HG03378 (cell line): ENCODE results near the gene NAMPT.
"Not testable (repeated sequence)": the region's sequence is repeated elsewhere in the genome, so short reads cannot be mapped to it uniquely, and the experiment has no call there.

ENCODE experiments used
- ATAC-seq: cut with Tn5 transposase; IDR thresholded peaks from one replicate; pipeline ENCODE4 v1.9.1; 2021; ENCODE audit warnings: mild to moderate bottlenecking, moderate library complexity; ENCODE audit not compliant: unreplicated experiment

NAMPT gene

GRCh38 chr7:106305732-106306131, 20.9 kb upstream of the NAMPT start:
- ATAC-seq = no peak

DNA sequence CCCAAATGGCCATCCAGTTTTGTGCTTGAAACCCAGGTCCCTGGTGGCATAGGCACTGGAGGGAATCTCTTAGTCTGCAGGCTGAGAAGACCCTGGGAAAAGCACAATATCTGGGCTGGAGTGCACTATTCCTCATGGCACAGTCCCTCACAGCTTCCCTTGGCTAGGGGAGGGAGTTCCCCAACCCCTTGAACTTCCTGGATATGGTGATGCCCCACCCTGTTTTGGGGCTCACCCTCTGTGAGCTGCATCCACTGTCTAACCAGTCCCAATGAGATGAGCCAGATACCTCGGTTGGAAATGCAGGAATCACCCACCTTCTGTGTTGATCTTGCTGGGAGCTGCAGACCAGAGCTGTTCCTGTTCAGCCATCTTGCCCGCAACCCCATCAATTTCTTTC, 19.8 kb upstream of the NAMPT start:
- ATAC-seq = no peak

- not testable (repeated sequence) for ATAC-seq
Measured at GRCh38 chr7:106298631-106299030, 13.8 kb upstream of the NAMPT start.

DNA sequence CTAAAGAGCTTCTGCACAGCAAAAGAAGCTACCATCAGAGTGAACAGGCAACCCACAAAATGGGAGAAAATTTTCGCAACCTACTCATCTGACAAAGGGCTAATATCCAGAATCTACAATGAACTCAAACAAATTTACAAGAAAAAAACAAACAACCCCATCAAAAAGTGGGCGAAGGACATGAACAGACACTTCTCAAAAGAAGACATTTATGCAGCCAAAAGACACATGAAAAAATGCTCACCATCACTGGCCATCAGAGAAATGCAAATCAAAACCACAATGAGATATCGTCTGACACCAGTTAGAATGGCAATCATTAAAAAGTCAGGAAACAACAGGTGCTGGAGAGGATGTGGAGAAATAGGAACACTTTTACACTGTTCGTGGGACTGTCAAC, 13.4 kb upstream of the NAMPT start:
- not testable (repeated sequence) for ATAC-seq

GRCh38 chr7:106294334-106294733, 9.6 kb upstream of the NAMPT start:
- ATAC-seq = no peak

DNA sequence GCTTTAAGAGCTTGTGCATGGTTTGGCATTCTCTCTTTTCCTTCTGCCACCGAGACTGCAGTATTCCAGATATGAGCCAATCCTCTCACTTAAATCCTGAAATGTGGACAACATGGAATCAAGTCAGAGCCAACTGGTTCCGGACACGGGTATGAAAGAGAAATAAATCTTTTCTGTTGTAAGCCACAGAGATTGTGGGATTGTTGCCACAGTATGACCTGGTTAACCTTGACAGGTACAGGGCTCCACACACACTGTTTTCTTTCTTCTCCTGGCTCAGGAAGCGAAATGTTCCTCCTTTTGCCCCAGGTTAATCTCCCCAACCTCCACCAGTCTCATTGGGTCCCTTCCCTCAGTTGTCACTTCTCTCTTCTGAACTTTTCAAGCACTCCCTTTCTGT, 6.5 kb upstream of the NAMPT start:
- no peak for ATAC-seq

DNA sequence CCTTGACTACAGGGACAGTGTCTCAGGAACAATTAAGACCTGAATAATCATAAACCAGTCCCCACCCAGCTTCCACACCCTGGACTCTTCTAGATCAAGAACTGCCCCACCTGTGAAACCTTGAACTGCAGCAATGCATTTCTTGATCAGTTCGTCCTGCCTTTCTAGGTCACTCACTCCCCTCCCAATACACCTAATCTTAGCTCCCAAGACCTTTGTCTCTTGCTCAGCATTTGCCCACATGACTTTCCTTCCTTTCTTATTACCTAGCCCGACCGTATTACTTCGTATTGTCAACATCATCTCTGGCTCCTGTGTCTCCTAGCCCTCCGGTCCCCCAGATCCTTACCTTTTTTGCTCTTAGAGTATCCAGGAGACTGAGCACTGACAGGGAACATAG, 5.5 kb upstream of the NAMPT start:
- ATAC-seq = no peak

GRCh38 chr7:106289848-106290247, 5.1 kb upstream of the NAMPT start:
- no peak for ATAC-seq

- ATAC-seq = no peak
Measured at GRCh38 chr7:106288263-106288662, 3.5 kb upstream of the NAMPT start.

DNA sequence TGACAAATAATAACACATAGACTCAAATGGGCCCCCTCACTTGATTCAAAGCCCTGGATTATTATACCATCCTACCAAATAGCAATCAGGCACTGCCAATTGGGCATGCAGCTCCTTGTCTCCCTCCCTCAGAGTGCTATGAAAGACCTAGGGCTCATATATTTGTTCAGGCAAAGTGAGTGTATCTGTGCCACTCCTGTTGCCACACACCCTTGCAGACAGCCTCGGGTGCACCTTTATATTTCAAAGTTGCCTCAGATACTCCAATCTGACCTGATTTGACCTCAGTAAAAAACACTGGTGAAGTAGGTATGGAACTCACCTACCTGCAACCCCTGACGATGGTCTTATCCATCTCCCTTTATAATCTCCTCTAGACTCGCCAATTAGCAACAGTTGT, 3.0 kb upstream of the NAMPT start:
- ATAC-seq = no peak

- peak; percentile 51 for ATAC-seq
Measured at GRCh38 chr7:106285855-106286492, 1.2 kb upstream of the NAMPT start.

GRCh38 chr7:106285051-106285854, 470 bp upstream of the NAMPT start:
- peak; percentile 65 for ATAC-seq

DNA sequence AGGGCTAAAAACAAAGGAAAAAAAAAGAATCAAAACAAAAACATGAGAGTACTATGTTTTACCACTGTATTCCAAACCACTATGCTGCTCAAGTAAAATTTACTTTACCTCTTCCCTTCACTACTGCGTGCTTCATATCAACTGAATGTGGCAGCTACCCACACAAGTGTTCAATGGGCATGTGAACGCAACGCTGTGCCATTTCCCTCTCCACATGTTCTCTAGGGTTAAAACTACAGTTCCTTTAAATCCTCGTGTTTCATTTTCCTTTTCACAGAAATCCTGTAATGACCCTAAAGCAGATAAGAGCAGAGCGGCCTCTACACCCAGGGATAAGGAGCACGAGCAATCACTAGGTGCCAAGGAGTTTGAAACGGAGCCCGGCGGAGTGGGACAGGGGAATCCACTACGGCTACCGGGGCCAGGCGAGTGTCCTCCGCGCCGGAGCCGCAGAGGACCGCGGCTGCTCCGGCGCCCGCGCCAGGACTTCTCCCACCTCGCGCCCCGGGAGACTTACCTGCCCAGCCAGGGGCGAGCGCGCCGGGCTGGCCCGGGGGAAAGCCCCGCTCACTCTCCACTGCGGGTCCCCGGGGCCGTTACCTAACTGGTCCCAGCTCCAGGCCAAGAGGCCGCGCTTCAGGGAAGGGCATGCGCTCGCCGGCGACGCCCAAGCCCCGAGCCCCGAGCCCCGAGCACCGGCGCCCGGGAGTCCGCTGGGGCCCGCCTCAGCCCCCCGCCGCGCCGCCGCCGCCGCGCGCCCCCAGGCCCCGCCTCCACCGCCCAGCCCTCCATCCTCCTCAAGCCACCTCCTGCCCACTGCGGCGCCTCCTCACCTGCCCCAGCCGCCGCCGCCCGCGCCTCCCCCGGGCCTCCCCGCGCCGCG, 711 bp downstream of the NAMPT start:
- no peak for ATAC-seq

DNA sequence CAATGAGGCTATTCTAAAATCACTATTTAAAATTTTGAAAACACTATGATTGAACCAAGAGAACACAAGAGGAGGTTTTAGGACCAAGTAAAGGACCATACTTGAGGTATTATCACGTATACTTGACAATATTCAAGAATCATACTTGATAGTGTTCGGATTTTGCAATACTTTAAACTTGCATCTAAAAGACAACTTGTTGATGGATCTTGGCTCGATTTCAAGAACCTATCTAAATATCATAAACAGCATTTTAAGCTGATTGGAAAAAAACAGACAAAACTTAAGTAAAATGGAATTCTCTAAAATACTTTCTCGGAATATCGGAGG, 1.3 kb downstream of the NAMPT start:
- ATAC-seq = no peak

- ATAC-seq = no peak
Measured at GRCh38 chr7:106282852-106283251, 1.9 kb downstream of the NAMPT start.

DNA sequence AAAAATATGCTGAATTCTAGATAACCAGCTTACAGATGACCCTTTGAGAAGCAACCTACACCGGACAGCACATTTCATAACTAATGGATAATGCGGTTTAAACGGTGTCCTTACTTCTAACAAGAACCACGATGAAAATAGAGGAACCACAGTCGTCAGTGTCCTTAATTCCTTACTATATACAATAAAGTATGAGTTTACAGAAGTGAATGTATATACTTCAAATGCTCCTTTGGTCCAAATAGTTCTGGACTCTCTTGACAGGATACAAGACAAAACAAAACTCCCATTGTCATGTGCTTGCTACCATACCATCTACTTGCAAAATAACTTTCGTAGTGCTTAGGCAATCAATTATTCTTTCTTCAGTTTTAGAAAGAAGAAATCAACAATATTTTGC, 2.4 kb downstream of the NAMPT start:
- no peak for ATAC-seq

DNA sequence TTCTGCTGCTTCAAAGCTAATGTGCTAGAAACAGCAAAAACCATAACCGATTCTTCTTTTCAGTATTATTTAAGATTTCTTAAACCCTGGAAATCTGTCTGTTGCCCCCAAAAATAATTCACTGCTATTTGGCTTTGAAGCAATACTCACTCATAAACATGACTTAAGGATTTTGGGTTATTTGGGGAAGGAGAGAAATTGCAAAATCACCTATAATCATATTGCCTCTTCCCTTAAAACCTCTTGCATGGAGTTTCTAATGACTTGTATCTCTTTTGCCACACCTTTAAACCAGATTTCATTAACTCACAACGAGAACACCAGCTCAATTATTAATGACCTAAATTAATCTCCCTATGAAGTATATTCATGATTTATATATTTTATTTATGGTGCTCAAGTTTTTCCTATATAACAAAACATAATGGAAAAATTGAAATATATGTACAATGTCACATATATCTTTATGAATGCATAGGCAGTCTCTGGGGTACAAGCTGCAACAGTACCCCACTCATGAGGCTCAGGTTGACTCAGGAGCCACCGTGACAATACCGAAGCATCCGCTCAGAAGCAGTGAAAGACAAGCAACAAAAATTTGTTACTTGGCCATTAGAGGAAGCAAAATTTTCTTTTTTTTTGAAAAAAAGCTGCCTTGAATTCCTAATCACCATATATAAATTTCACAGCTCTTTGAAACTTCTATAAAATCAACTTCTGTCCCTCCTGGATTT, 3.0 kb downstream of the NAMPT start:
- no peak for ATAC-seq

- no peak for ATAC-seq
Measured at GRCh38 chr7:106281127-106281526, 3.7 kb downstream of the NAMPT start.

GRCh38 chr7:106279425-106280197, 5.2 kb downstream of the NAMPT start:
- ATAC-seq = no peak

GRCh38 chr7:106278695-106279094, 6.1 kb downstream of the NAMPT start:
- no peak for ATAC-seq
